Astrocyte (in vitro differentiated cells and primary cell): ENCODE data around the gene ERVH48-1. TPM values are rescaled to one million over a fixed set of nuclear protein-coding genes. Genes with fewer than 3 reads are reported as not detected.
"Not testable (repeated sequence)": the region's sequence is repeated elsewhere in the genome, so short reads cannot be mapped to it uniquely, and the experiment has no call there.

Experiments used
- DNase-seq: peaks from one replicate; pipeline ENCODE4 v3.0.0-alpha.2; 2010; ENCODE audit warnings: low read depth
- FAIRE-seq: peaks from 2 replicates; lab custom pipeline; 2011; peaks lifted over from hg19 to GRCh38; lab: Jason Lieb, UNC
- H2AFZ ChIP-seq: 2 replicates; pipeline ENCODE4 v1.6.0; 2012; ENCODE audit warnings: low read depth, low read length, inconsistent platforms
- H3K27ac ChIP-seq: 2 replicates; pipeline ENCODE4 v1.5.1; 2011; ENCODE audit warnings: low read depth, low read length, inconsistent platforms
- H3K27me3 ChIP-seq: 2 replicates; pipeline ENCODE4 v1.6.0; 2011; ENCODE audit warnings: low read length, inconsistent platforms; ENCODE audit not compliant: insufficient read depth
- H3K36me3 ChIP-seq: 2 replicates; pipeline ENCODE4 v1.5.1; 2011; ENCODE audit warnings: low read length, inconsistent platforms; ENCODE audit not compliant: insufficient read depth
- H3K4me1 ChIP-seq: 2 replicates; pipeline ENCODE4 v1.5.1; 2011; ENCODE audit warnings: low read length, inconsistent platforms; ENCODE audit not compliant: insufficient read depth
- H3K4me2 ChIP-seq: 2 replicates; pipeline ENCODE4 v1.6.0; 2012; ENCODE audit warnings: low read length, inconsistent platforms
- H3K4me3 ChIP-seq: 2 replicates; pipeline ENCODE4 v1.5.1; 2011; ENCODE audit warnings: low read depth, mild to moderate bottlenecking, low read length, inconsistent platforms; ENCODE audit not compliant: insufficient read depth
- H3K79me2 ChIP-seq: 2 replicates; pipeline ENCODE4 v1.6.0; 2012; ENCODE audit warnings: mild to moderate bottlenecking, low read length, inconsistent platforms; ENCODE audit not compliant: insufficient read depth
- H3K9ac ChIP-seq: 2 replicates; pipeline ENCODE4 v1.6.0; 2012; ENCODE audit warnings: mild to moderate bottlenecking, low read length, inconsistent platforms
- H3K9me3 ChIP-seq: 2 replicates; pipeline ENCODE4 v1.5.1; 2012; ENCODE audit warnings: low read depth, mild to moderate bottlenecking, low read length, inconsistent platforms; ENCODE audit not compliant: insufficient read depth
- H4K20me1 ChIP-seq: 2 replicates; pipeline ENCODE4 v1.6.0; 2012; ENCODE audit warnings: low read length, inconsistent platforms; ENCODE audit not compliant: insufficient read depth
- H3K27ac Mint-ChIP-seq: one replicate; pipeline ENCODE4 v1.8.0; 2021; ENCODE audit warnings: mild to moderate bottlenecking, mixed read lengths; ENCODE audit not compliant: unreplicated experiment
- H3K27me3 Mint-ChIP-seq: one replicate; pipeline ENCODE4 v1.8.0; 2021; ENCODE audit warnings: low read depth, mixed read lengths; ENCODE audit not compliant: unreplicated experiment
- H3K36me3 Mint-ChIP-seq: one replicate; pipeline ENCODE4 v1.8.0; 2021; ENCODE audit warnings: low read depth, mixed read lengths; ENCODE audit not compliant: unreplicated experiment
- H3K4me1 Mint-ChIP-seq: one replicate; pipeline ENCODE4 v1.8.0; 2021; ENCODE audit warnings: low read depth, mixed read lengths; ENCODE audit not compliant: unreplicated experiment
- H3K4me3 Mint-ChIP-seq: one replicate; pipeline ENCODE4 v1.8.0; 2021; ENCODE audit warnings: mild to moderate bottlenecking, moderate library complexity, mixed read lengths; ENCODE audit not compliant: unreplicated experiment
- H3K9me3 Mint-ChIP-seq: one replicate; pipeline ENCODE4 v1.8.0; 2021; ENCODE audit warnings: mild to moderate bottlenecking, mixed read lengths; ENCODE audit not compliant: unreplicated experiment
- CTCF ChIP-seq: IDR thresholded peaks from 2 replicates; pipeline ENCODE4 v1.5.1; 2011; ENCODE audit warnings: low read depth, mild to moderate bottlenecking, inconsistent platforms, low read length, moderate library complexity; ENCODE audit not compliant: insufficient read depth
- EZH2 ChIP-seq: IDR thresholded peaks from 2 replicates; pipeline ENCODE4 v1.6.1; 2012; ENCODE audit warnings: mild to moderate bottlenecking, low read length, inconsistent platforms; ENCODE audit not compliant: insufficient read depth
- total RNA-seq: library from RNA; stranded (reverse); gene quantifications from 2 replicates; pipeline ENCODE4 v1.2.1, GENCODE V29; 2021

ERVH48-1 gene
- total RNA-seq, 1 donor from 2014 or later, result 1.1 TPM

GRCh38 chr21:42956824-42957630, 31.6 kb upstream of the ERVH48-1 start:
- Histone ChIP-seq H2AFZ (no peak overlapping the region), H3K36me3 (no peaks in the 10 kb centered on the region), H3K4me2 (no peak overlapping the region), H3K27me3 (no peaks in the 10 kb centered on the region), H3K9ac (no peak overlapping the region), H3K79me2 (no peaks in the 10 kb centered on the region), H3K27ac (no peak overlapping the region), H3K4me1 (no peaks in the 10 kb centered on the region), H4K20me1 (no peaks in the 10 kb centered on the region), H3K9me3 (no peaks in the 10 kb centered on the region), H3K4me3 (no peak overlapping the region)
- no peaks in the 10 kb centered on the region for H3K9me3 Mint-ChIP-seq
- DNase-seq, result no peak
- no peaks in the 10 kb centered on the region for H3K36me3 Mint-ChIP-seq
- TF ChIP-seq EZH2 (no peak), CTCF (no peak)
- H3K27ac Mint-ChIP-seq, result no peak overlapping the region
- H3K4me3 Mint-ChIP-seq, result no peak overlapping the region
- no peak for FAIRE-seq
- H3K27me3 Mint-ChIP-seq, result no peaks in the 10 kb centered on the region
- no peaks in the 10 kb centered on the region for H3K4me1 Mint-ChIP-seq

- H3K27me3 ChIP-seq, H3K36me3 ChIP-seq, H3K9me3 Mint-ChIP-seq, H3K27ac Mint-ChIP-seq, H3K4me1 ChIP-seq, H3K4me2 ChIP-seq, H3K79me2 ChIP-seq, H4K20me1 ChIP-seq, H3K4me3 ChIP-seq, H3K9me3 ChIP-seq, H3K4me1 Mint-ChIP-seq, H2AFZ ChIP-seq, H3K9ac ChIP-seq, H3K27ac ChIP-seq, FAIRE-seq, H3K27me3 Mint-ChIP-seq, H3K36me3 Mint-ChIP-seq, DNase-seq, H3K4me3 Mint-ChIP-seq: not testable (repeated sequence)
Observed at GRCh38 chr21:42951193-42951592, 25.8 kb upstream of the ERVH48-1 start.

- not testable (repeated sequence) for H3K9me3 ChIP-seq, H3K36me3 ChIP-seq, H3K36me3 Mint-ChIP-seq, H3K27ac ChIP-seq, H4K20me1 ChIP-seq, H3K27ac Mint-ChIP-seq, H3K27me3 ChIP-seq, H2AFZ ChIP-seq, H3K9ac ChIP-seq, FAIRE-seq, H3K4me1 ChIP-seq, H3K4me3 Mint-ChIP-seq, H3K79me2 ChIP-seq, H3K4me1 Mint-ChIP-seq, H3K9me3 Mint-ChIP-seq, DNase-seq, H3K4me3 ChIP-seq, H3K4me2 ChIP-seq, H3K27me3 Mint-ChIP-seq
Observed at GRCh38 chr21:42949094-42949755, 23.8 kb upstream of the ERVH48-1 start.
